Liver (tissue), 9 donors: ENCODE data around the gene PROZ. TPM values are rescaled to one million over a fixed set of nuclear protein-coding genes. Genes with fewer than 3 reads are reported as not detected.
A peak's percentile ranks its signal among the peaks of the same experiment; 100 is the strongest.

ENCODE experiments used
- DNase-seq: peaks from one replicate; pipeline ENCODE4 v3.0.0-alpha.2; 2017; ENCODE audit warnings: low spot score
- H3K27ac ChIP-seq, 2 donors: one replicate each; pipeline ENCODE4 v1.7.0; 2013; ENCODE audit warnings: inconsistent platforms in 2 of 2, low read length in 2 of 2, control low read depth in 1 of 2, low read depth in 1 of 2, mild to moderate bottlenecking in 1 of 2
- H3K27me3 ChIP-seq, 4 donors: one replicate each; pipeline versions ENCODE4 v1.6.1 to v1.7.0; 2013; ENCODE audit warnings: low read length in 3 of 4, inconsistent platforms in 1 of 4, mild to moderate bottlenecking in 1 of 4, moderate library complexity in 1 of 4; ENCODE audit not compliant: control insufficient read depth in 4 of 4, insufficient read depth in 4 of 4
- H3K36me3 ChIP-seq, 4 donors: one replicate each; pipeline versions ENCODE4 v1.6.1 to v1.7.0; 2013; ENCODE audit warnings: low read length in 3 of 4, mild to moderate bottlenecking in 3 of 4, low read depth in 1 of 4, moderate library complexity in 1 of 4; ENCODE audit not compliant: control insufficient read depth in 4 of 4, insufficient read depth in 3 of 4
- H3K4me1 ChIP-seq, 4 donors: one replicate each; pipeline versions ENCODE4 v1.6.1 to v1.7.0; 2013; ENCODE audit warnings: low read length in 3 of 4, mild to moderate bottlenecking in 3 of 4, moderate library complexity in 1 of 4; ENCODE audit not compliant: control insufficient read depth in 4 of 4, insufficient read depth in 4 of 4
- H3K4me3 ChIP-seq, 3 donors: one replicate each; pipeline versions ENCODE4 v1.6.1 to v1.7.0; 2013; ENCODE audit warnings: low read length in 3 of 3, control low read depth in 1 of 3, low read depth in 1 of 3, mild to moderate bottlenecking in 1 of 3
- H3K9ac ChIP-seq, 2 donors: one replicate each; pipeline ENCODE4 v1.7.0; 2013; ENCODE audit warnings: low read length in 2 of 2, mild to moderate bottlenecking in 2 of 2, moderate library complexity in 2 of 2, control low read depth in 1 of 2, low read depth in 1 of 2
- H3K9me3 ChIP-seq, 4 donors: one replicate each; pipeline versions ENCODE4 v1.6.1 to v1.7.0; 2013; ENCODE audit warnings: low read length in 3 of 4; ENCODE audit not compliant: control insufficient read depth in 4 of 4
- ATF3 ChIP-seq: IDR thresholded peaks from 2 replicates; pipeline ENCODE4 v1.6.1; 2016; ENCODE audit warnings: antibody characterized with exemption
- CTCF ChIP-seq: fragments of 150-350 bp; IDR thresholded peaks from 2 replicates; pipeline ENCODE4 v1.5.1; 2017; ENCODE audit warnings: improper control_type of control experiment, low read depth, low read length; ENCODE audit not compliant: missing input control
- EGR1 ChIP-seq, 2 donors: IDR thresholded peaks; 2 replicates each; pipeline ENCODE4 v1.6.1; 2016 to 2018; ENCODE audit warnings: antibody characterized with exemption in 2 of 2, low read depth in 2 of 2
- FOXA1 ChIP-seq: IDR thresholded peaks from 2 replicates; pipeline ENCODE4 v1.6.1; 2016; ENCODE audit warnings: antibody characterized with exemption
- FOXA2 ChIP-seq: IDR thresholded peaks from 2 replicates; pipeline ENCODE4 v1.6.1; 2016; ENCODE audit warnings: antibody characterized with exemption
- GABPA ChIP-seq, 2 donors: IDR thresholded peaks in 1 of 2; conservative IDR thresholded peaks in 1 of 2; 2 replicates each; pipeline ENCODE4 v1.6.1; 2016; ENCODE audit warnings: antibody characterized with exemption in 2 of 2, mild to moderate bottlenecking in 1 of 2, moderate library complexity in 1 of 2
- HNF4A ChIP-seq, 2 donors: conservative IDR thresholded peaks; 2 replicates each; pipeline ENCODE4 v1.6.1; 2016; ENCODE audit warnings: antibody characterized with exemption in 2 of 2, mild to moderate bottlenecking in 2 of 2
- HNF4G ChIP-seq: IDR thresholded peaks from 2 replicates; pipeline ENCODE4 v1.6.1; 2016; ENCODE audit warnings: antibody characterized with exemption
- JUND ChIP-seq, 2 donors: IDR thresholded peaks; 2 replicates each; pipeline ENCODE4 v1.6.1; 2016; ENCODE audit warnings: antibody characterized with exemption in 2 of 2
- MAX ChIP-seq: IDR thresholded peaks from 2 replicates; pipeline ENCODE4 v1.6.1; 2016; ENCODE audit warnings: antibody characterized with exemption
- NR2F2 ChIP-seq: IDR thresholded peaks from 2 replicates; pipeline ENCODE4 v1.6.1; 2016; ENCODE audit warnings: antibody characterized with exemption
- RAD21 ChIP-seq, 2 donors: IDR thresholded peaks; 2 replicates each; pipeline ENCODE4 v1.6.1; 2016; ENCODE audit warnings: antibody characterized with exemption in 2 of 2, mild to moderate bottlenecking in 2 of 2
- REST ChIP-seq: IDR thresholded peaks from 2 replicates; pipeline ENCODE4 v1.6.1; 2016; ENCODE audit warnings: antibody characterized with exemption, mild to moderate bottlenecking
- RXRA ChIP-seq, 2 donors: IDR thresholded peaks; 2 replicates each; pipeline ENCODE4 v1.6.1; 2017 to 2018; ENCODE audit warnings: antibody characterized with exemption in 2 of 2, mild to moderate bottlenecking in 1 of 2
- SP1 ChIP-seq: IDR thresholded peaks from 2 replicates; pipeline ENCODE4 v1.6.1; 2018; ENCODE audit warnings: antibody characterized with exemption, mild to moderate bottlenecking
- TAF1 ChIP-seq: conservative IDR thresholded peaks from 2 replicates; pipeline ENCODE4 v1.6.1; 2016; ENCODE audit warnings: antibody characterized with exemption, mild to moderate bottlenecking
- YY1 ChIP-seq: IDR thresholded peaks from 2 replicates; pipeline ENCODE4 v1.6.1; 2016; ENCODE audit warnings: antibody characterized with exemption, mild to moderate bottlenecking
- ZBTB33 ChIP-seq: IDR thresholded peaks from 2 replicates; pipeline ENCODE4 v1.6.1; 2016; ENCODE audit warnings: antibody characterized with exemption
- WGBS: extraction: QIAGEN DNeasy Blood & Tissue Kit; methylation state at CpG from one replicate; pipeline ENCODE4 v1.1.7; 2013; 5-methylcytosine and 5-hydroxymethylcytosine counted together
- polyA plus RNA-seq, 2 donors: library from polyadenylated mRNA; stranded (reverse) in 1 of 2; unstranded in 1 of 2; fragments of 200-250 nt in 1 of 2; fragments of >200 nt in 1 of 2; fragmentation: Nextera tagmentation in 1 of 2; extraction: Ambion mirVana in 1 of 2; gene quantifications; one replicate each; pipeline versions ENCODE4 v1.2.1 to v1.2.3, GENCODE V29; 2013 to 2015
- total RNA-seq, 2 donors: library from RNA; depleted of rRNA; stranded (reverse); fragments of >200 nt; gene quantifications; one replicate each; pipeline ENCODE4 v1.2.3, GENCODE V29; 2014
- donor health status: healthy.
- donor health status: healthy.
- donor health status: healthy.
- donor health status: healthy.
- donor health status: healthy.

PROZ gene
- total and polyA plus RNA-seq, 4 donors = 10.6 to 40.7 (median 30.3) TPM

GRCh38 chr13:113205428-113205931, 47.0 kb downstream of the PROZ start:
- H3K9me3 ChIP-seq = no peaks in the 10 kb centered on the region
- H3K27me3 ChIP-seq = no peaks in the 10 kb centered on the region
- H3K9ac ChIP-seq = no peak overlapping the region
- peak; percentile 12 for DNase-seq
- H3K4me3 ChIP-seq = no peak overlapping the region
- TF ChIP-seq MAX (no peak), HNF4G (no peak), GABPA (IDR thresholded peaks at IDR 0.05 in 1 of 2, conservative IDR thresholded peaks at IDR 0.05 in 1 of 2) (no peak), NR2F2 (no peak), HNF4A (conservative IDR thresholded peaks at IDR 0.05) (peak in 1 of 2 donors; percentile 15), ATF3 (peak; percentile 62), RXRA (IDR thresholded peaks at IDR 0.05) (no peak), FOXA1 (no peak), JUND (IDR thresholded peaks at IDR 0.05) (peak in 1 of 2 donors; percentile 46), TAF1 (no peak), SP1 (peak; percentile 12)
- peaks cover 3 to 37% (median 29%) of the 10 kb centered on the region in 4 donors for H3K4me1 ChIP-seq
- H3K36me3 ChIP-seq = peaks cover 0 to 2% (median 0%) of the 10 kb centered on the region in 4 donors
- 61% methylated on average over 5 of the region's 5 CpGs for WGBS
- no peak overlapping the region for H3K27ac ChIP-seq

GRCh38 chr13:113207460-113207859, 49.0 kb downstream of the PROZ start:
- Histone ChIP-seq H3K27me3 (no peaks in the 10 kb centered on the region), H3K9me3 (no peaks in the 10 kb centered on the region), H3K36me3 (peaks cover 0 to 2% (median 0%) of the 10 kb centered on the region in 4 donors), H3K4me1 (peaks cover 3 to 43% (median 32%) of the 10 kb centered on the region in 4 donors), H3K4me3 (peak overlapping the region; percentile 95 to 99 (median 97)), H3K9ac (peak overlapping the region; percentile 86 to 95), H3K27ac (peak overlapping the region; percentile 99 to 100)
- TF ChIP-seq CTCF (no peak), HNF4A (conservative IDR thresholded peaks at IDR 0.05) (no peak), EGR1 (IDR thresholded peaks at IDR 0.05; ENCODE audit: low read depth in 2 of 2) (no peak), FOXA2 (no peak), ATF3 (no peak), RXRA (IDR thresholded peaks at IDR 0.05) (no peak), MAX (no peak), SP1 (no peak), REST (no peak), ZBTB33 (no peak), YY1 (no peak), TAF1 (no peak), FOXA1 (no peak), RAD21 (IDR thresholded peaks at IDR 0.05) (no peak), HNF4G (no peak), NR2F2 (no peak), JUND (IDR thresholded peaks at IDR 0.05) (no peak)
- no peak for DNase-seq
- 56% methylated on average over 3 of the region's 3 CpGs for WGBS
